Measurements from ENCODE around the gene COL20A1. TPM values are rescaled to one million over a fixed set of nuclear protein-coding genes. Genes with fewer than 3 reads are reported as not detected.

The COL20A1 gene
- polyA plus RNA-seq, 4 donors = 0.67 to 0.97 (median 0.78) TPM

DNA sequence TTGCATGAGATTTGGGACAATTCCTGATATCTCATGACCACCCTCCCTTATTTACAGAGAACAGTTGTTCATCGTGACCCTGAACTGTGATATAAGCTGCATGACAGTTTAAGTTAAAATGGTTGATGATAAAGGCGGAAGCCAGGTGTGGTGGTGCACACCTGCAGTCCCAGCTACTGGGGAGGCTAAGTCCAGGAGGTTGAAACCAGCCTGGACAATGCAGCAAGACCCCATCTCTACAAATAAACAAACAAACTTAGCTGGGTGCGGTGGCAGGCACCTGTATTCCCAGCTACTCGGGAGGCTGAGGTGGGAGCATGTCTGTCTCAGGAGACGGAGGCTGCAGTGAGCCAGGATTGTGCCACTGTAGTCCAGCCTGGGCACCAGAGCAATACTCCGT lies 24.1 kb downstream of the COL20A1 start:
- DNase-seq (ENCODE audit: low read depth in 4 of 4, low spot score in 3 of 4) = no peak

DNA sequence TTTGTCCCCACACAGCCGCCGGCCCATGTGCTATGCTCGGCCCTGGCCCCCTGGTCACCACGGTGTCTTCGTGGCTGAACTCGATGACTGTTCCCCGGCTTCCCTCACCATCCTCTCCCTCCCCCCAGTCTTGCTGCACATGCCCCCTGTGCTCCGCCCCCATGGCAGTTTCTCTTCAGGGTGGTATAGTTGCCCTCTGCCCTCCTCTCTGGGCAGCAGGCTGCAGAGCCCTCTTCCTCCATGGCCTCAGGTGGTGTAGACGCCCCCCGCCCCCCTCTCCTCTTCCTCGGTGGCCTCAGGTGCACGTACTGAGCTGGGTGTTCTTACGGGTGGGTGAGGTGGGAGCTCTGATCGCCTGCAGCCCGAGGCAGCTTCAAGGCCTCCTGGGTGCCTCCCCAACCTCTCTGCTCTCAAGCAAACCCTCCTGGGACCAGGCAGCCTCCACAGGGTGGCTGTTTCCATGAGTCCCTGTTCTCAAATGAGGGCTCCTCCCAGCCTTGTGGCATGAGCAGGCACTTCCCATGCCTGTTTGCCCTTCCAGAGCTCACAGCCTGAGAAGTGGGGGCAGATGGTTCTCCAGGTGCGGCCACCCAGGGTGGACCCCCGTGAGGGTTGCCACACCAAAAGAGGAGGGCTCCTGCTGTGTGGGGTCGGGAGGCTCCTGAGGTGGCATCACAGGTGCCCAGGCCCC lies 24.8 kb downstream of the COL20A1 start:
- DNase-seq (ENCODE audit: low read depth in 4 of 4, low spot score in 3 of 4) = no peak

DNA sequence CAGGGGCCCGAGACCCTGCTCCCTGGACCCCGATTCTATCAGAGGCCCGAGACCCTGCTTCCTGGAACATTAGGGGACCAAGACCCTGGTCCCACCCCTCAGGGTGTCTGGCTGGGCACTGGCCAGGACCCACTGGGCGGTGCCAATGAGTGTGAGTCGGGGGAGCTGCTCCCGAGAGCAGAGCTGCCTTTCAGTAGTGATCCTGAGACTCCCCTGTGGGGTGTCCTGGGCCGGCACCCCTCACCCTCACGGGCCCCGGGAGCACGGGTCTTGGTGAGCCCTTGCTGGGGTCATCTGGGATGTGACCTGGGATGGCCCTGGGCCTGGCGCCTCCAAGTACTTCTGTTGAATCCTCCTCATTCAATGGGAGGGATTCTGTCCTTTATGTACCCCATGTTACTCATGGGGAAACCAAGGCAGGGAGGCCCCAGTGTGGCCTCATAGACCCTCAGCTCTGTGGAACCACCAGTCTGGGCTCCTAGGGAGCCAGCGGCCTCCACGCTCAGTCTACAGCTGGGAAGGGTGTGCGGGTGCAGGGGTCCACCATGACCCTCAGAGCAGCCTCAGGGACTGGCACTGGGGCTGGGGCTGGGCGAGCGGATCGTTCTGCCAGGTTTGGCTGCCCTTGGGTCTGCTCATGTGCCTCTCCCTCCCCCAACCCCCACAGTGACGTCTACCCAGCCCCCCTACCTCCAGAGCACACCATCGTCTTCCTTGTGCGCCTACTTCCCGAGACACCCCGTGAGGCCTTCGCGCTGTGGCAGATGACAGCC lies 25.6 kb downstream of the COL20A1 start:
- DNase-seq (ENCODE audit: low read depth in 4 of 4, low spot score in 3 of 4) = no peak

DNA sequence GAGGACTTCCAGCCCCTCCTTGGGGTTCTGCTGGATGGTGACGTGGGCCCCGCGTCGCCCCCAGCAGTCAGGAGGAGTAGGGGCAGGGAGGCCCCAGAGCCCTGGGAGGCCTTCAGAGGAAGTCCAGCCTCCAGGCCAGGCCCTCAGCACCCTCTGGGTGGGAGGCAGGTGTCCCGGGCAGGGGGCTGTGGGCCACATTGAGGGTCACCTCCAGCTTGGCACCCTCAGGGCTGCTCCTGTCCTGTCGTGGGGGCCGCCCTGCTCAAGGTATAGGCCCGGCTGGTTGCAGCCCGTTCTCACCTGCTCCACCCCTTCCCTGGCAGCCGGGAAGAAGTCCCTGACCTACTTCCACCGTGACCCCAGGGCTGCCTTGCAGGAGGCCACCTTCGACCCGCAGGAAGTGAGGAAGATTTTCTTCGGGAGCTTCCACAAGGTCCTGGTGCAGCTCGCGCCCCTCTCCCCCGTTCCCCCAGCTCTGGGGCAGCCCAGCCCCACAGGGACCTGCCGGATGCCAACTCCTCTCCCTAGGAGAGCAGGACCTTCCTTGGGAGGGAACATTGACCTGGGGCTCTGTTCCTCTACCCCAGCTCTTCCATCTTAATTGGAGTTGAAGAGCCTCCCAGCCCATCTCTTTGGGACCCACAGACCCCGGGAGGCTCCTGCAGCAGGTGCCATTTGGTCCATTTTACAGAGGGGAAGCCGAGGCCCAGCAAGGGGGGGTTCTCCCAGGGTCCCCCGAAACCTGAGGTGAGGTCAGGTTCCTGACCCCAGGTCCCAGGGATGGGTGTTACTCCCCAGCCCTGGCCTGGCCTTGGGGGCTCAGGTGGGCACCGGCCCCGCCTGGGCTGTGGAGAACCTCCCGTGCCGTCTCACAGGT lies 26.4 kb downstream of the COL20A1 start:
- no peak for DNase-seq (ENCODE audit: low read depth in 4 of 4, low spot score in 3 of 4)

DNA sequence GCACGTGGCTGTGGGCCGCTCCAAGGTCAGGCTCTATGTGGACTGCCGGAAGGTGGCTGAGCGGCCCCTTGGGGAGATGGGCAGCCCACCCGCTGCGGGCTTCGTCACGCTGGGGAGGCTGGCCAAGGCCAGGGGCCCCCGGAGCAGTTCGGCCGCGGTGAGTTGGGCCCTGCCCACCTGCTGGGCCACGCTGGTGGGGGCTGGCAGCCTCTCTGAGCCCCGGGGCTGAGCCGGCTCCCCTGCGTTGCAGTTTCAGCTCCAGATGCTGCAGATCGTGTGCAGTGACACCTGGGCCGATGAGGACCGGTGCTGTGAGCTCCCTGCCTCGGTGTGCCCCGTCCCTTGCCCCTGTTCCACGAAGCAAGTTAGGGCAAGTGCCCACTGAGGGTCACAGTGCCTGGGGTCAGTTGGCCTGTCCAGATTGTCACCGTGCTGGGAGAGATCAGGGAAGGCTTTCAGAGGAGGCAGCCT lies 27.1 kb downstream of the COL20A1 start:
- DNase-seq (ENCODE audit: low read depth in 4 of 4, low spot score in 3 of 4) = no peak

DNA sequence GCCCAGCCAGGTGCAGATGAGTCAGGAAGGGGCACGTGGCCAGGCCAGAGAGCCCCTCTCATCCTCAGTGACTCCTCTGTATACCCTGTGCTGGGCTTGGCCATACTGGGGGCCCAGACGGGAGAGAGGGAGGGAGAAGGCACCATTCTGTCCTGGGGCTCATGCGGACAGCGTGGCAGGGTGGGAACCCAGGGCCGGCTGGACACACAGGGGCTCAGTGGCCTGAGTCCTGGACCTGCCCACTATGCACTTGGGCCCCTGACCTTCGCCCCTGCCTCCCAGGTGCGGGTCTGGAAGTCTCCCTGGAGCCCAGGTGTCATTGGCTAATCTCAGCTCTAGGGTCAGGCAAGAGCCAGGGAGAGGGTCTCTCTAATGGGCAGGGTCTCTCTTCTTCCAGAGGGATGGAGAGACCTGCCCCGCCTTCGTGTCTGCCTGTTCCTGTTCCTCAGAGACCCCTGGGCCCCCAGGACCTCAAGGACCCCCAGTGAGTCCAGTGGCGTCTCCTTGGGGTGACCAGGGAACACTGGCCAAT lies 27.7 kb downstream of the COL20A1 start:
- DNase-seq (ENCODE audit: low read depth in 4 of 4, low spot score in 3 of 4) = no peak

DNA sequence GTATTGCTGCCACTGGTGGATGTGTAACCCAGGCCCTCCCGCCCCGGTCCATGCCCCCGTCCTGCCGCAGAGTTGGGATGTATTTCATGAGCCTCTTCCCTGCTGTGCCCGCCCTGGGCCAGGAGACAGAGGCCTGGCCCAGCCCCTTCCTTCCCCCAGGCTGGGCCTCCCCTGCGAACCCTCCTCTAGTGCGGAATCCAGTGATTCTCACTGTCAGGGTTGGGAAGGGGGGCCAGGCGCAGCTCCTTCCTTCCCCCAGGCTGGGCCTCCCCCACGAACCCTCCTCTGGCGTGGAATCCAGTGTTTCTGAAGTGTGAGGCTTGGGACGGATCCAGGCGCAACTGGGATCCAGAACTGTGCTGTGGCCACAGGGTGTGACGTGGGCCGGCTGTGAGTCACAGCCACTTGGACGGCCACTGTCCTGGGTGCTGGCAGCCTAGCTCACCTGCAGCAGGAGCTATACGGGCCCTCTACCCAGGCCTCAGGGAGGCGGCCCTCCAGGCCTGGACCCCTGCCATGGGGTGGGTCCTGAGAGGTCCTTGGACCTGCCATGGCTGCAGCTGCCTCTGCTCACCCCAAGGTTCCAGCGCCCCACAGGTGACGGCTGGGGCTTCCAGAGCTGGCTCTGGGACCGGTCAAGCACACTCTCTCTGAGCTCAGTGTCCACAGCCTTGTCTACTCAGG lies 28.3 kb downstream of the COL20A1 start:
- DNase-seq (ENCODE audit: low read depth in 4 of 4, low spot score in 3 of 4) = no peak

DNA sequence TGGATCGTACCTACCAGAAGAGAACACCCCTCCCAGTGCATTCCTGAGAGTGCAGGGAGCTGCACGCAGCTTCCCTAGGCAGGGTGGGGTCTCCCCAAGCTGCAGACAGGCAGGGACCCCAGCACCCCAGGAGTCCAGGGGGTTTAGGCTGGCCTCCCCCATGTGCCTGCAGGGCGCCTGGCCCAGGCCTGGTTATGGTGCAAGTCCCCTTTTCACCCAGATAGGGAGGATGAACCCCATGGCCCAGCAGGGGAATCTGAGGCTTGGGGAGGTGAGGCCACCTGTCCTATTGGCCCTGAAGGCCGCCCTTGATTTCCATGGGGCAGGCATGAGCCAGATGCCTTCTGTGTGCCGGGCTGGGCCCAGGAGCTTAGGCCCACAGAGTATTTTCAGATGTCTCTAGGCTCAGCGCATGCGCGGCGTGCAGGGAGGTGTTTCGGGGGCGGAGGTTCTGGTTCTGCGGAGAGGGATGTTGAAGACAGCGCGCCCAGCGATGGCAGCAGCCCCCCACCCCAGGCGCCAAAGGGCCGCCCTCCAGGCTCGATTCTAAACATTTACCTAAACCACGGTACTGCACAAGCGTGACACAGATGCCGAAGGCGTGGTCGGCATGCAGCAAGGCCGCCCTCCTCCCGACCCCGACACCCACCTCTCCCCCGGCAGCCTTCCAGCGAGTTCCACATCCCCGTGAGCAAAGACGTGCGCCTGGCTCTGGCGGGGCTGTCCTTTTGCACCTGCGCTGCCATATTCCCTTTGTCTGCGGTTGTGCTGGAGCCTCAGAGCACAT lies 29.4 kb downstream of the COL20A1 start:
- DNase-seq (ENCODE audit: low read depth in 4 of 4, low spot score in 3 of 4) = no peak

DNA sequence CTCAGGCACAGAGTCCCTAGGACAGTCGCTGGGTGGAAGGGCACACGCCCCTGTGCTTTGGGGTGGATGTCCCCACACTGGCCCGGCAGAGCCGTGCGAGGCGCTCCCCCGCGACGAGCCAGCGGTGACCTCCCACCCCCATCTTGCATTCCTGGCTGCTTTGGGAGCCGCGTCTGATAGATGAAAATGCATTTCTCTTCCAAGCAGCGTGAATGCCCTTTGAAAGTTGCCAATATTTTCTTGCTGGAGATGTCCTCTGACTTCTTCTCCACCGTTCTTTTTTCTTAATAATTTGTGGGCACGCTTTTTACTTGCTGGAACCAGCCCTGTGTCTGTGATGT lies 29.9 kb downstream of the COL20A1 start:
- DNase-seq (ENCODE audit: low read depth in 4 of 4, low spot score in 3 of 4) = no peak

DNA sequence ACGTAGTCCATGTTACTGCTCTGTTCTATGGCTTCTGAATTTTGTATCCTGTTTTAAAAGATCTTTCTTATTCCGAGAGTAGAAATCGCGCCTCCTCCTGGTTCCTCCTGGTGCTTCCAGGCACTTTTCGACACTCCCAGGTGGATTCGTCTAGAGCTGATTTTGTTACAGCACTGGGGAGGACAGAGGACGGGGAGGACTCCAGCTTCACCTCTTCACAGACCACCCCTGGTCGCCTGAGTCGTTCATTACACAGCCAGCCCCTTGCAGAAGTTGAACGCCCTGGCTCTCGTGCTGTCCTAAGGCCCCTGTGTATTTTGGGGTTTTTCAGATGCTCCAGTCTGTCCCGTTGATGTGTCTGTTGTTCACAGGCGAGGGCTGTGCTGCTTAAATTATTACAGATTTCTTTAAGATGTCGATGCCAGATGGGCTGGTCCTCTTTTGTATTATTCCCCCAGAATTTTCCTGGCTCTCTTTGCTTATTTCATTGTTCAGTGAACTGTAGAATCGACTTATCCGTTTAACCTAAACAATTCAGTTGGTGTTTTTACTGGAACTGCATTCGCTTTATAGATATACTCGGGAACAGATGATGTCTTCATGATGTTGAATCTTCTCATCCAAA lies 30.5 kb downstream of the COL20A1 start:
- DNase-seq (ENCODE audit: low read depth in 4 of 4, low spot score in 3 of 4) = no peak

DNA sequence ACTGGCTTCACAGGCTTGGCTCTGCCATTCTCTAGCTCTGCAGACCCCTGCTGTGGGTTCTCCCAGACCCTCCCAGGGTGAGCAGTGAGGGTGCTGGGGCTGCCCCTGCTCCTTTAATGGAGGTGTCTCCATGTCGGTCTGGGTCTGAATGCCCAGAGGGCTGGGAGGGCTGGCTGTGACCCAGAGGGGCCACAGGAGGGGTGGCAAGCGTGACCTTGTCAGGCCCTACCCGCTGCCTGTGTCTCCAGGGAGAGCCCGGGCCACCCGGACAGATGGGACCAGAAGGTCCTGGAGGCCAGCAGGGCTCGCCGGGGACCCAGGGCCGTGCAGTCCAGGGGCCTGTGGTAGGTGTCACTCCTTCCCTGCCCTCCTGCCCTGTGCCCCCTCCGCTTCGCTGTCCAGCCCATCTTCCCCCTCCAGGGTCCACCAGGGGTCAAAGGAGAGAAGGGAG lies 32.1 kb downstream of the COL20A1 start:
- no peak for DNase-seq (ENCODE audit: low read depth in 4 of 4, low spot score in 3 of 4)

DNA sequence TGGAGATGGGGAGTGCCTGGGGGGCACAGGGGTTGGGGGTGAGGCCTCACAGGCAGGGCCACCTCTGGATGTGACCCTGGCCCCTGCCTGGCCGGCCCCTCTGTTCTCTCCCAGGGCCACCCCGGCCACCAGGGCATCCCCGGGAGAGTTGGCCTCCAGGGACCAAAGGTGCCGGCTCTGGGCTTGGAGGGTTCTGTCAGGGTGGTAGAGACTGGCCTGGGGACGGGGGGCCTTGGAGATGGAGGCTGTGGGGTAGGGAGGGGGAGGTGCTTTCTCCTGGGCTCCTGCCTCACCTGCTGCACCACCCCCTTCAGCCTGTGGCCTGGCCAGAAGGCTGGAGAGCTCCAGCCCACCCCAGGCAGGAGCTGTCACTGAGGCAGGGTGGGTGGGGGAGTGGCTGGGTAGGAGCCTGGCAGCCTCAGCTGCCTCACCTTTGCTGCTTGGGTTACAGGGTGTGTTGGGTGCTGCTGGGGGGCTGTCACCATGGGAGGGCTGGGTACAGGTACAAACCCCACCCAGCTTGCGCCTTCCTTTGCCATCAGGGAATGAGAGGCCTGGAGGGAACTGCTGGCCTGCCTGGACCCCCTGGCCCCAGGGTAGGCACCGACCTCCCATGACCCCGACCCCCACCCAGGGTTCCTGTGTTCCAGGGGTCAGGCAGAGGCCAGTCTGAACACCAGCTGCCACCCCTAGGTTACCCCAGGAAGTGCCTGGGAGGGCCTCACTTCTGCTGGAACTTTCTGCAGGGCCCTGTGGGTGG lies 32.7 kb downstream of the COL20A1 start:
- DNase-seq (ENCODE audit: low read depth in 4 of 4, low spot score in 3 of 4) = no peak

DNA sequence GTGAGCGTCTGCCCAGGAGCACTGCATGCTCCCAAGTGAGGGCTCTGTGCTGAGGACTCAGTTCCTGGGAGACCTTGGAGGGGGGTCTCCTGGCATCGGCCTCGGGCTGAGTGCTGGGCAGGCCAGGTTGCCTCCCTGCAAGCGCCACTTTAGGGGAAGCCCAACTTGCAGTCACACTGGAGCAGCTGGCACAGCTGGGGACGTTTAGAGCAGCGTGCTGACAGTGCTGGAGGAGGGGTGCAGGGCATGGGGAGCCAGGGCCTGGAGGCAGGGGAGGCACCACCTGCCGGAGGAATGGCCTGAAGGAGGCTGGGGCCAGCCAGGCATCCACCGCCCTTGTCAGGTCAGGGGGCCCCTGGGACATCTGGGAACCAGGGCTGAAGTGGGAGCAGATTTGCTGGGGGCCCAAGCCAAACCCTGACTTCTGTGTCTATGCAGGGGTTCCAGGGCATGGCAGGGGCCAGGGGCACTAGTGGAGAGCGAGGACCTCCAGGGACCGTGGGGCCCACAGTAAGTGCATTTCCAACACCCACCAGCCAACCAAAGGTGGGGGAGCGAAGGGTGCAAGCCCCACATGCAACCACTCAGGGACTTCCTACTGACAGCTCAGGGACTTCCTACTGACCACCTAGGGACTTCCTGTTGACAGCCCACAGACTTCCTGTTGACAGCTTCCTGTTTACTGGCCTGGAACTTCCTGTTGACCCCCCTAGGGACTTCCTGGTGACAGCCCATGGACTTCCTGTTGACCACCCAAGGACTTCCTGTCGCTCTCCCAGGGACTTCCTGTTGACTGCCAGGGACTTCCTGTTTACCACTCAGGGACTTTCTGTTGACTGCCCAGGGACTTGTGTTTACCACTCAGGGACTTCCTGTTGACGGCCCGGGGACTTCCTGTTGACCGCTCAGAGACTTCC lies 33.6 kb downstream of the COL20A1 start:
- no peak for DNase-seq (ENCODE audit: low read depth in 4 of 4, low spot score in 3 of 4)

DNA sequence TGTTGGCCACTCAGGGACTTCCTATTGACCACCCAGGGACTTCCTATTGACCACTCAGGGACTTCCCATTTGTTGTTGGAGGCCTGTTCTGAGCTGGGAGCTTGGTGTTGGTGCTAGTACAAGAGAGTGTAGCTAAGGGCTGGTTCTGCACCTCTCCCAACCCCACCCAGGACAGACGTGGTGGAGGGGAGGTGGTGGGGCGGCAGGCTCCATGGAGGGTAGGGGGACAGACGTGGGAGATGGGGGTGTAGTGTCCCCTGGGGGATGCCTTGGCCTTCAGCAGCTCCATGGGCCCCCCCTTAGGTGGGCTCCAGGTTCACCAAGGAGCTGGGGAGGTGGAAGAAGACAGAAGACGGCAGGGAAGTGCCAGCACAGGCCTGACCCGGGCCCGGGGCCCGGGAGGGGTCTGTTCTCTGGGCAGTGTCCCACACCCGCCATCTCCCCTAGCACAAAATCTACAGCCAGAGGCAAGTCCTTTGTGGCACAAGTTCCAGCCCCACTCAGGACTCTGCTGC lies 34.3 kb downstream of the COL20A1 start:
- DNase-seq (ENCODE audit: low read depth in 4 of 4, low spot score in 3 of 4) = no peak

DNA sequence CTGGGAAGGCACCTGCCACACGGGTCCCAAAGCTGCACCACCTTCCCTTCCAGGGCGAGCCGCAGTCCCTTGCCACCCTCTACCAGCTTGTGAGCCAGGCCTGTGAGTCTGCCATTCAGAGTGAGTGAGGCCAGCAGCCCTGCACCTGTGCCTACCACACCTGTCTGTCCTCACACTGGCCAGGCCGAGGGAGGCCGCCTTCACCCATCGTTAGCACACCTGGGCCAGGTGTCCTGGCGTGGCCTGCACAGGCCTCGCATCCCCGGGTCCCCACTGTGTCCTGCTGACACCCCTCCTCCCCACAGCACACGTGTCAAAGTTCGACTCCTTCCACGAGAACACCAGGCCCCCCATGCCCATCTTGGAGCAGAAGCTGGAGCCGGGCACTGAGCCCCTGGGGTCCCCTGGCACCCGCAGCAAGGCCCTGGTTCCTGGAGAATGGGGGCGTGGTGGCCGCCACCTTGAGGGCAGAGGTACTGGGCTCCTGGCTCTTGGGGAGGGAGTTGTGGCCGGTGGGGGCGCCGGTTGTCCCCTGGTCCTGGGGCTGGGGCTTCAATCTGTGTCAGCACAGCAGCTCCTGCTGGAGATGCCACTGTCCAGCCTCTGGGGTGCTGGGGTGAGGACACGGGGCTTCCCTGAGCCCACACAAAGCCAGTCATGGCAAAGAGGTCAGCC lies 35.2 kb downstream of the COL20A1 start:
- no peak for DNase-seq (ENCODE audit: low read depth in 4 of 4, low spot score in 3 of 4)

DNA sequence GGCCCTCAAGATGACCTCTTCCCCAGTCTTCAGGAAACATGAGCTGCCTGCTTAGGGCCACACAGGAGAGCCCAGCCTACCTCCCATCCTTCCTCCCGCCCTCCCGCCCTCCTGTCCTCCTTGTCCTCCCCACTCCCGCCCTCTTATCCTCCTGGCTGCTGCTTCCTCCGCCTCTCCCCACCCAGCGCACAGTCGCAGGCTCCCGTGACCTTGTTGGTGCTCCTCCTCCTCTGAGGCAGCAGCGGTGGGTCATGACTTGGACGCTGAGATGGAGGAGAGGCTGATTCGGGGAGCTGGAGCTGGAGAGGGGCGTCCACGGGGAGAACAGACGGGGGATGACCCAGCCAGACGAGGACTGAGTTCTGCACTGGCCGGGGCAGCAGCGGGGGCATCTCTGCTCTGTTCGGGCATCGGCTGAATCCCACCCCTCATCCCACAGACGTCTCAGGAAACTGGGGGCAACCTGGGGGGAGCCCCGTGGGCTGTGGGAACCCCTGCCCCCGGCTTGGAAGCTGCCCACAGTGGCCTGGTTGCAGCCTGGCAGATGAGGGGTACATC lies 35.8 kb downstream of the COL20A1 start:
- DNase-seq (ENCODE audit: low read depth in 4 of 4, low spot score in 3 of 4) = no peak
